Gastrocnemius medialis (tissue), 4 donors: ENCODE results near the gene AADACL4. TPM values are rescaled to one million over a fixed set of nuclear protein-coding genes. Genes with fewer than 3 reads are reported as not detected.

Source experiments
- ATAC-seq, 2 donors: fragments of 150-250 bp; one replicate each; pipeline ENCODE4 v1.9.1; 2016
- DNase-seq, 2 donors: peaks; one replicate each; pipeline ENCODE4 v3.0.0-alpha.2; 2019
- H3K27ac ChIP-seq, 4 donors: fragments of 200-600 bp; sonication (generic); 1 replicate in 1 of 4; 2 replicates in 3 of 4; pipeline ENCODE4 v1.5.1; 2016 to 2018; ENCODE audit warnings: mild to moderate bottlenecking in 2 of 4, moderate library complexity in 1 of 4
- H3K27me3 ChIP-seq, 3 donors: fragments of 200-600 bp; sonication (generic) in 2 of 3; 1 replicate in 1 of 3; 2 replicates in 2 of 3; pipeline versions ENCODE4 v1.5.1 to v1.6.0; 2016 to 2019; ENCODE audit warnings: mild to moderate bottlenecking in 1 of 3, moderate library complexity in 1 of 3
- H3K36me3 ChIP-seq, 2 donors: fragments of 200-600 bp; sonication (generic) in 1 of 2; one replicate each; pipeline ENCODE4 v1.5.1; 2017 to 2018
- H3K4me1 ChIP-seq, 2 donors: fragments of 200-600 bp; sonication (generic) in 1 of 2; one replicate each; pipeline ENCODE4 v1.5.1; 2016 to 2017; ENCODE audit warnings: mild to moderate bottlenecking in 2 of 2
- H3K4me3 ChIP-seq, 4 donors: fragments of 200-600 bp; sonication (generic) in 3 of 4; 1 replicate in 1 of 4; 2 replicates in 3 of 4; pipeline ENCODE4 v1.5.1; 2016 to 2019; ENCODE audit warnings: mild to moderate bottlenecking in 2 of 4
- H3K9me3 ChIP-seq, 3 donors: fragments of 200-600 bp; sonication (generic) in 2 of 3; 1 replicate in 1 of 3; 2 replicates in 2 of 3; pipeline ENCODE4 v1.5.1; 2016 to 2019
- POLR2A ChIP-seq, 2 donors: fragments of 450-650 bp; IDR thresholded peaks; one replicate each; pipeline ENCODE4 v1.6.1; 2017; ENCODE audit warnings: antibody characterized with exemption in 2 of 2, mild to moderate bottlenecking in 2 of 2, moderate library complexity in 2 of 2
- in situ Hi-C, 4 donors: fragments of 200-750 bp; cut with MboI; loops; one replicate each; pipeline versions ENCODE4 v1.15.0 to v1.8.0; 2017; ENCODE audit warnings: low sequenced_read_pairs in 4 of 4
- intact Hi-C: fragments of 100-400 bp; cut with DNase I; formaldehyde crosslinking; loops from one replicate; pipeline ENCODE4 v1.15.1; 2023; ENCODE audit warnings: low total_unique reads
- total RNA-seq, 4 donors: library from RNA; depleted of rRNA; stranded (reverse); fragments of >200 nt; gene quantifications; one replicate each; pipeline versions ENCODE4 v1.1.0 to v1.2.3, GENCODE V29; 2016
- TF ChIP-seq, protein P1 (sequence below), 5 experiments: fragments of 450-650 bp in 3 of 5; fragments of 200-600 bp in 2 of 5; sonication (generic) in 2 of 5; IDR thresholded peaks in 4 of 5; conservative IDR thresholded peaks in 1 of 5; 1 replicate in 4 of 5; 2 replicates in 1 of 5; pipeline ENCODE4 v1.5.1; 2016 to 2019; ENCODE audit warnings: antibody characterized with exemption in 5 of 5, mild to moderate bottlenecking in 3 of 5, moderate library complexity in 3 of 5

AADACL4 gene
- total RNA-seq, 4 donors from 2014 or later, result not detected

DNA sequence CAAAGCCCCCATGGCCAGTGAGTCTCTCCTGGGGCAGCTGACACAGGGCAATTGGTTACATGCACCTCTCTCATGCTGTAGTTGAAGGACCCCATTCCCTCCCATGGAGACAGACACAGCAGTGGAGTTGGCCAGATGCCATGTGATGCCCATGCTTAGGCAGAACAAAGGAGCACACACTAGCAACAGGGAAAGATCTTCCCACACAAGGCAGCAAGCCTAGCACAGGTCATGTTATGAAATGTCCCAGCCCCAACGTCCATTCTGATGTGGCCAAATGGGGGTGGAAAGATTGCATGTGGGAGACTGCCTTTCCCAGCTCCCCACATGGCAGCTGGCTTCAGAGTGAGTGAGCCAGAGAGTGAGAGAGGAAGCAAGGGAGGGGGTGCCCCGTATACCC lies 34.5 kb downstream of the AADACL4 start:
- peak in 1 of 2 donors; percentile 70 for DNase-seq

DNA sequence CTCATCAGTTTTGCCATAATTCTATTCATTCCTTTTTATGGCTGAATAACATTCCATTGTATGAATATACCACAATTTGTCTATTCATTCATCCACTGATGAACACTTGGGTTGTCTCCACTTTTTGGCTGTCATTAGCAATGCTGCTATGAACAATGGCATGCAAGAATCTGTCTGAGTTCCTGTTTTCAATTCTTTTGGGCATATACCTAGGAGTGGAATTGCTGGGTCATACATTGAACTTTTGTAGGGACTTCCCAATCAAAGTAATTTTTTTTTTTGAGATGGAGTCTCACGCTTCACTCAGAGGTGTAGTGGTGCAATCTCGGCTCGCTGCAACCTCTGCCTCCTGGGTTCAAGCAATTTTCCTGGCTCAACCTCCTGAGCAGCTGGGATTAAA lies 34.9 kb downstream of the AADACL4 start:
- TF ChIP-seq POLR2A (IDR thresholded peaks at IDR 0.05), result no peak
- Histone ChIP-seq H3K27ac (peak overlapping the region; percentile 75 to 91 (median 88)), H3K36me3 (no peaks in the 10 kb centered on the region), H3K27me3 (no peaks in the 10 kb centered on the region), H3K4me3 (no peak overlapping the region), H3K4me1 (peaks cover 33 to 38% of the 10 kb centered on the region in 2 donors), H3K9me3 (no peaks in the 10 kb centered on the region)
- intact Hi-C loops (loop anchor here (10.0 kb wide), 1 partner anchor 826 kb away; no protein-coding TSS in a partner anchor), in situ Hi-C loops (no loop called here)
- DNase-seq (no peak), ATAC-seq (no peak)

More for the DNA sequence above, 34.5 kb downstream of the AADACL4 start:
- ATAC-seq, result peak in 1 of 2 donors; percentile 53
- no peaks in the 10 kb centered on the region for H3K9me3 ChIP-seq
- H3K4me1 ChIP-seq, result peaks cover 33 to 38% of the 10 kb centered on the region in 2 donors
- no peaks in the 10 kb centered on the region for H3K36me3 ChIP-seq
- intact Hi-C loops (loop anchor here (10.0 kb wide), 1 partner anchor 826 kb away; no protein-coding TSS in a partner anchor), in situ Hi-C loops (no loop called here)
- H3K27ac ChIP-seq, result peak overlapping the region; percentile 75 to 91 (median 88)
- no peaks in the 10 kb centered on the region for H3K27me3 ChIP-seq
- H3K4me3 ChIP-seq, result no peak overlapping the region
- TF ChIP-seq, protein P1, sequence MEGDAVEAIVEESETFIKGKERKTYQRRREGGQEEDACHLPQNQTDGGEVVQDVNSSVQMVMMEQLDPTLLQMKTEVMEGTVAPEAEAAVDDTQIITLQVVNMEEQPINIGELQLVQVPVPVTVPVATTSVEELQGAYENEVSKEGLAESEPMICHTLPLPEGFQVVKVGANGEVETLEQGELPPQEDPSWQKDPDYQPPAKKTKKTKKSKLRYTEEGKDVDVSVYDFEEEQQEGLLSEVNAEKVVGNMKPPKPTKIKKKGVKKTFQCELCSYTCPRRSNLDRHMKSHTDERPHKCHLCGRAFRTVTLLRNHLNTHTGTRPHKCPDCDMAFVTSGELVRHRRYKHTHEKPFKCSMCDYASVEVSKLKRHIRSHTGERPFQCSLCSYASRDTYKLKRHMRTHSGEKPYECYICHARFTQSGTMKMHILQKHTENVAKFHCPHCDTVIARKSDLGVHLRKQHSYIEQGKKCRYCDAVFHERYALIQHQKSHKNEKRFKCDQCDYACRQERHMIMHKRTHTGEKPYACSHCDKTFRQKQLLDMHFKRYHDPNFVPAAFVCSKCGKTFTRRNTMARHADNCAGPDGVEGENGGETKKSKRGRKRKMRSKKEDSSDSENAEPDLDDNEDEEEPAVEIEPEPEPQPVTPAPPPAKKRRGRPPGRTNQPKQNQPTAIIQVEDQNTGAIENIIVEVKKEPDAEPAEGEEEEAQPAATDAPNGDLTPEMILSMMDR (IDR thresholded peaks at IDR 0.05 in 4 of 5, conservative IDR thresholded peaks at IDR 0.05 in 1 of 5), result no peak
- no peak for TF ChIP-seq POLR2A (IDR thresholded peaks at IDR 0.05)

DNA sequence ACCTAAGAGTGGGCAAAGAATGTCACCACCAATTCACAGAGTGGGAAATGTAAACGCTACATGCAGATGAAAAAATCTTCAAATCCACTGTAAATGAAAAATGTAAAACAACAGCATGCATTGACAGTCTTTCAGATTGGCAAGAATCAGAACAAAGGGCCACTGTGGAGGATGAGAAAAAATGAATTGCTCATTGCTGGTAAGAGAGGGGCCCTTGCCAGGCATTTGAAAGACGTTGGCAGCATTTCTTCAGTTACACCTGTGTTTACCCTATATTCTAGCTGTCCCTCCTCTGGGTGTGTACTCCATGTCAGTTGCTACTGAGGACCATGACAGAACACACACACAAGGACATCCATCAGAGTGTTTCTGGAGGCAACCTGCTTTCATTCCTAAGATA lies 46.3 kb downstream of the AADACL4 start:
- TF ChIP-seq POLR2A (IDR thresholded peaks at IDR 0.05), result no peak
- TF ChIP-seq, protein P1 (IDR thresholded peaks at IDR 0.05 in 4 of 5, conservative IDR thresholded peaks at IDR 0.05 in 1 of 5), result no peak
- H3K27ac ChIP-seq, result no peak overlapping the region
- no peak for DNase-seq
- H3K4me3 ChIP-seq, result no peak overlapping the region
- in situ Hi-C loops, result no loop called here
- no peaks in the 10 kb centered on the region for H3K36me3 ChIP-seq
- intact Hi-C loops, result no loop called here
- H3K9me3 ChIP-seq, result no peaks in the 10 kb centered on the region
- peaks cover 14 to 18% of the 10 kb centered on the region in 2 donors for H3K4me1 ChIP-seq
- H3K27me3 ChIP-seq, result no peaks in the 10 kb centered on the region
- ATAC-seq, result no peak

DNA sequence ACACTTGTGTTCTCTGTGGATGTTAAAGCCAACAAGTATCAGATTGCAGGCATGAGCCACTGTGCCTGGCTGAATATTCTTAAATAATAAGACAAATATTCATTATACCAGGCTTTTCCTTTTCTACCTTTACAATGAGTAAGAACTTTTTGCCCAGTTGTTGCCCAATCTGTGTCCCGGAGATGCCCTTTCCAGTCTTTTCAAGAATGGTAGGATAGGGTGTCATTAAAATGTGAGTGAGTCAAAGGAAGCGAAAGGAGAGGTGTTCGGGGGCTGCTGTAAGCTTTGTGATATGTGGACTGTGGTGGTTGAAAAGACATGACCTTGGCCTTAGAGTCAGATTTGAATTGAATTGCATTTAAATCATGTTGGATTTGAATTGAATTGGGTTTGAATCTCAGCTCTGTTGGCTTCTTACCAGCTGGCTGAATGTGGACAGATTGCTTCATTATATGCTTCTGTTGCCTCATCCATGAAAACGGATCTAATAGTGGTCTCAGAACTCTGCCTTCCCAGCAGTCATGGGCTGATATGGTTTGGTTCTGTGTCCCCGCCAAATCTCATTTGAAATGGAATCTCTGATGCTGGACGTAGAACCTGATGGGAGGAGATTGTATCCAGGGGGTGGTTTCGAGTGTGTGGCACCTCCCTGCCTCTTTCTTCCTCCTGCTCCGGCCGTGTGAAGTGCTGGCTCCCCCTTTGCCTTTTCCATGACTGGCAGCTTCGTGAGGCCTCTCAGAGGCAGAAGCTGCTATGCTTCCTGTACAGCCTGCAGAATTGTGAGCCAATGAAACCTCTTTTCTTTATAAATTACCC lies 49.3 kb downstream of the AADACL4 start:
- no peaks in the 10 kb centered on the region for H3K27me3 ChIP-seq
- no peaks in the 10 kb centered on the region for H3K36me3 ChIP-seq
- peak overlapping the region in 3 of 4 donors; percentile 7 to 25 (median 8) for H3K4me3 ChIP-seq
- intact Hi-C loops (no loop called here), in situ Hi-C loops (no loop called here)
- H3K4me1 ChIP-seq, result peaks cover 14 to 18% of the 10 kb centered on the region in 2 donors
- H3K27ac ChIP-seq, result peak overlapping the region; percentile 83 to 85 (median 84)
- TF ChIP-seq, protein P1 (IDR thresholded peaks at IDR 0.05 in 4 of 5, conservative IDR thresholded peaks at IDR 0.05 in 1 of 5), result no peak
- TF ChIP-seq POLR2A (IDR thresholded peaks at IDR 0.05), result no peak
- ATAC-seq, result peak; percentile 89 to 94
- peak; percentile 60 to 87 for DNase-seq
- H3K9me3 ChIP-seq, result no peaks in the 10 kb centered on the region

DNA sequence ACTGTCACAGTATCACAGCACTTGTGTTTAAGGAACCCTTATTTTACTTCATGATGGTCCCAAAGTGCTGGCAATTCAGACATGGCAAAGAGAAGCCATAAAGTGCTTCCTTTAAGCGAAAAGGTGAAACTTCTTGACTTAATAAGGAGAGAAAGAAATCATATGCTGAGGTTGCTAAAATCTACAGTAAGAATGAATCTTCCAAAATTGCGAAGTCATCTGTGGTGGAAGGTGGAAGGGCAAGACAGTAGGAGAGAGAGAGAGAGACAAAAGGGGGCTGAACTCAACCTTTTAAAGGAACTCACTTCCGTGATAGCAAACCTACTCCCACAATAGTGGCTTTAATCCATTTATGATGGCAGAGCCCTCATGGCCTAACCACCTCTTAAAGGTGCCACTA lies 52.8 kb downstream of the AADACL4 start:
- no peaks in the 10 kb centered on the region for H3K27me3 ChIP-seq
- no peaks in the 10 kb centered on the region for H3K36me3 ChIP-seq
- ATAC-seq (no peak), DNase-seq (no peak)
- in situ Hi-C loops, result no loop called here
- TF ChIP-seq, protein P1 (IDR thresholded peaks at IDR 0.05 in 4 of 5, conservative IDR thresholded peaks at IDR 0.05 in 1 of 5), result no peak
- no peak for TF ChIP-seq POLR2A (IDR thresholded peaks at IDR 0.05)
- peaks cover 14 to 18% of the 10 kb centered on the region in 2 donors for H3K4me1 ChIP-seq
- no peak overlapping the region for H3K4me3 ChIP-seq
- intact Hi-C loops, result no loop called here
- H3K27ac ChIP-seq, result no peak overlapping the region
- H3K9me3 ChIP-seq, result no peaks in the 10 kb centered on the region
